AG04450 (cell line): ENCODE results near the gene CMTM7. TPM values are rescaled to one million over a fixed set of nuclear protein-coding genes. Genes with fewer than 3 reads are reported as not detected.

Experiments used
- CTCF ChIA-PET: fragments of 300-600, 350-600 bp; formaldehyde crosslinking; extraction: SDS; loops from one replicate; lab custom pipeline; 2022; ENCODE audit warnings: antibody characterized with exemption, inconsistent platforms; lab: Charles Lee
- POLR2A ChIA-PET: fragments of 350-600 bp; formaldehyde crosslinking; extraction: SDS; loops from one replicate; lab custom pipeline; 2021; ENCODE audit warnings: antibody characterized with exemption, inconsistent platforms; lab: Yijun Ruan, JAX
- DNase-seq: peaks from one replicate; pipeline ENCODE4 v3.0.0-alpha.2; 2011; ENCODE audit warnings: low read depth, low spot score
- H3K27ac ChIP-seq: one replicate; pipeline ENCODE4 v1.5.1; 2012; ENCODE audit warnings: low read depth, low read length, control low read depth
- H3K27me3 ChIP-seq: one replicate; pipeline ENCODE4 v1.6.0; 2012; ENCODE audit warnings: low read length; ENCODE audit not compliant: control insufficient read depth, insufficient read depth
- H3K4me3 ChIP-seq: 2 replicates; pipeline ENCODE4 v1.5.1; 2011; ENCODE audit warnings: mild to moderate bottlenecking, low read depth, low read length, control low read depth
- H3K9me3 ChIP-seq: 2 replicates; pipeline ENCODE4 v1.5.1; 2012; ENCODE audit warnings: low read length; ENCODE audit not compliant: control insufficient read depth, insufficient read depth
- CTCF ChIP-seq: IDR thresholded peaks from 2 replicates; pipeline ENCODE4 v1.5.1; 2011; ENCODE audit warnings: low read depth, low read length, control low read depth, inconsistent platforms
- polyA plus RNA-seq: library from polyadenylated mRNA; depleted of rRNA; stranded (reverse); fragments of >200 nt; gene quantifications from 2 replicates; pipeline ENCODE4 v1.2.3, GENCODE V29; 2011

CMTM7 gene
- polyA plus RNA-seq, 1 experiment, result 17.3 TPM

GRCh38 chr3:32392536-32393302, 1.1 kb downstream of the CMTM7 start:
- Histone ChIP-seq H3K4me3 (peak overlapping the region; percentile 76), H3K9me3 (no peaks in the 10 kb centered on the region; the same call in 1 of the 2 replicates), H3K27me3 (no peaks in the 10 kb centered on the region), H3K27ac (peak overlapping the region; percentile 65)
- ChIA-PET CTCF (interaction anchor here (3.5 kb wide), 1 partner anchor 18 kb away, joined by 24 read pairs; no protein-coding TSS in a partner anchor), POLR2A (no interaction called here)
- no peak for TF ChIP-seq CTCF
- no peak for DNase-seq

GRCh38 chr3:32395496-32395895, 3.8 kb downstream of the CMTM7 start:
- Histone ChIP-seq H3K27me3 (no peaks in the 10 kb centered on the region), H3K27ac (no peak overlapping the region), H3K4me3 (no peak overlapping the region), H3K9me3 (no peaks in the 10 kb centered on the region; the same call in 1 of the 2 replicates)
- TF ChIP-seq CTCF, result no peak
- no peak for DNase-seq
- POLR2A ChIA-PET, result no interaction called here
- CTCF ChIA-PET, result interaction anchor here (0.8 to 3.1 kb wide), 3 partner anchors 11 to 73 kb away, joined by 4 to 19 read pairs (median 9); no protein-coding TSS in a partner anchor

GRCh38 chr3:32397941-32398340, 6.3 kb downstream of the CMTM7 start:
- ChIA-PET CTCF (interaction anchor here (0.6 to 3.1 kb wide), 6 partner anchors 10 to 676 kb away, joined by 3 to 19 read pairs (median 4); no protein-coding TSS in a partner anchor), POLR2A (no interaction called here)
- H3K27me3 ChIP-seq, result no peaks in the 10 kb centered on the region
- H3K9me3 ChIP-seq, result no peaks in the 10 kb centered on the region
- DNase-seq, result no peak
- no peak overlapping the region for H3K27ac ChIP-seq
- no peak overlapping the region for H3K4me3 ChIP-seq
- no peak for TF ChIP-seq CTCF

GRCh38 chr3:32398531-32398930, 6.9 kb downstream of the CMTM7 start:
- no peak for DNase-seq
- TF ChIP-seq CTCF, result no peak
- no peak overlapping the region for H3K27ac ChIP-seq
- ChIA-PET POLR2A (no interaction called here), CTCF (interaction anchor here (0.7 to 3.1 kb wide), 6 partner anchors 9 to 23 kb away, joined by 3 to 19 read pairs (median 4); no protein-coding TSS in a partner anchor)
- no peaks in the 10 kb centered on the region for H3K9me3 ChIP-seq
- H3K4me3 ChIP-seq, result no peak overlapping the region
- no peaks in the 10 kb centered on the region for H3K27me3 ChIP-seq

GRCh38 chr3:32399030-32399620, 7.5 kb downstream of the CMTM7 start:
- no peaks in the 10 kb centered on the region for H3K27me3 ChIP-seq
- no peak overlapping the region for H3K27ac ChIP-seq
- POLR2A ChIA-PET, result no interaction called here
- TF ChIP-seq CTCF, result peak; percentile 64
- DNase-seq, result no peak
- no peak overlapping the region for H3K4me3 ChIP-seq
- no peaks in the 10 kb centered on the region for H3K9me3 ChIP-seq
- CTCF ChIA-PET, result interaction anchor here (0.7 to 1.3 kb wide), 4 partner anchors 9 to 14 kb away, joined by 3 to 7 read pairs (median 4); no protein-coding TSS in a partner anchor
